DND-41 (cell line): ENCODE data around the gene WDR17.

Experiments
- EZH2 ChIP-seq: IDR thresholded peaks from 3 replicates; pipeline ENCODE4 v1.6.1; 2012; ENCODE audit warnings: borderline replicate concordance, low read depth, mild to moderate bottlenecking, moderate library complexity, low read length, inconsistent platforms; ENCODE audit not compliant: severe bottlenecking
- TF ChIP-seq, protein P1 (sequence below): IDR thresholded peaks from 2 replicates; pipeline ENCODE4 v1.5.1; 2012; ENCODE audit warnings: borderline replicate concordance, low read length, moderate library complexity, mild to moderate bottlenecking; ENCODE audit not compliant: poor library complexity, severe bottlenecking; ENCODE audit errors: extremely low read depth

GRCh38 chr4:176031922-176032321, 33.7 kb upstream of the WDR17 start:
- TF ChIP-seq, protein P1, sequence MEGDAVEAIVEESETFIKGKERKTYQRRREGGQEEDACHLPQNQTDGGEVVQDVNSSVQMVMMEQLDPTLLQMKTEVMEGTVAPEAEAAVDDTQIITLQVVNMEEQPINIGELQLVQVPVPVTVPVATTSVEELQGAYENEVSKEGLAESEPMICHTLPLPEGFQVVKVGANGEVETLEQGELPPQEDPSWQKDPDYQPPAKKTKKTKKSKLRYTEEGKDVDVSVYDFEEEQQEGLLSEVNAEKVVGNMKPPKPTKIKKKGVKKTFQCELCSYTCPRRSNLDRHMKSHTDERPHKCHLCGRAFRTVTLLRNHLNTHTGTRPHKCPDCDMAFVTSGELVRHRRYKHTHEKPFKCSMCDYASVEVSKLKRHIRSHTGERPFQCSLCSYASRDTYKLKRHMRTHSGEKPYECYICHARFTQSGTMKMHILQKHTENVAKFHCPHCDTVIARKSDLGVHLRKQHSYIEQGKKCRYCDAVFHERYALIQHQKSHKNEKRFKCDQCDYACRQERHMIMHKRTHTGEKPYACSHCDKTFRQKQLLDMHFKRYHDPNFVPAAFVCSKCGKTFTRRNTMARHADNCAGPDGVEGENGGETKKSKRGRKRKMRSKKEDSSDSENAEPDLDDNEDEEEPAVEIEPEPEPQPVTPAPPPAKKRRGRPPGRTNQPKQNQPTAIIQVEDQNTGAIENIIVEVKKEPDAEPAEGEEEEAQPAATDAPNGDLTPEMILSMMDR, result no peak
- no peak for TF ChIP-seq EZH2
